CD14-positive monocyte (primary cell): ENCODE results near the gene SERPINA5. TPM values are rescaled to one million over a fixed set of nuclear protein-coding genes. Genes with fewer than 3 reads are reported as not detected.

Experiments
- DNase-seq, 3 donors: peaks; one replicate each; pipeline ENCODE4 v3.0.0-alpha.2; 2011 to 2022
- H2AFZ ChIP-seq: 2 replicates; pipeline ENCODE4 v1.6.0; 2012; ENCODE audit warnings: mild to moderate bottlenecking, low read depth, low read length, inconsistent platforms; ENCODE audit not compliant: insufficient read depth, poor library complexity, severe bottlenecking
- H3K27ac ChIP-seq, 2 donors: 1 replicate in 1 of 2; 2 replicates in 1 of 2; pipeline ENCODE4 v1.5.1; 2012 to 2013; ENCODE audit warnings: low read length in 2 of 2, control low read depth in 1 of 2, inconsistent platforms in 1 of 2, low read depth in 1 of 2, mild to moderate bottlenecking in 1 of 2
- H3K27me3 ChIP-seq, 2 donors: one replicate each; pipeline versions ENCODE4 v1.6.0 to v1.6.1; 2011 to 2013; ENCODE audit warnings: low read length in 2 of 2; ENCODE audit not compliant: control insufficient read depth in 2 of 2, insufficient read depth in 2 of 2
- H3K36me3 ChIP-seq, 2 donors: replicated peaks in 1 of 2; 1 replicate in 1 of 2; 2 replicates in 1 of 2; pipeline versions ENCODE4 v1.5.1 to v1.6.1; 2012 to 2013; ENCODE audit warnings: low read length in 2 of 2, control low read depth in 1 of 2, inconsistent platforms in 1 of 2, mild to moderate bottlenecking in 1 of 2; ENCODE audit not compliant: insufficient read depth in 2 of 2, control insufficient read depth in 1 of 2
- H3K4me1 ChIP-seq, 2 donors: 1 replicate in 1 of 2; 2 replicates in 1 of 2; pipeline versions ENCODE4 v1.5.1 to v1.6.1; 2012 to 2013; ENCODE audit warnings: low read length in 2 of 2, control low read depth in 1 of 2, inconsistent platforms in 1 of 2, mild to moderate bottlenecking in 1 of 2, moderate library complexity in 1 of 2; ENCODE audit not compliant: insufficient read depth in 2 of 2, control insufficient read depth in 1 of 2
- H3K4me2 ChIP-seq: replicated peaks from 2 replicates; pipeline ENCODE3; 2012; ENCODE audit warnings: low read length, moderate library complexity, mild to moderate bottlenecking; ENCODE audit not compliant: poor library complexity, severe bottlenecking; ENCODE audit errors: extremely low read depth
- H3K4me3 ChIP-seq, 3 experiments: fragments of 200-600 bp in 1 of 3; sonication (generic) in 1 of 3; replicated peaks in 1 of 3; 1 replicate in 2 of 3; 2 replicates in 1 of 3; pipeline ENCODE4 v1.5.1; 2011 to 2013; ENCODE audit warnings: low read length in 3 of 3, mild to moderate bottlenecking in 3 of 3, control low read depth in 2 of 3, low read depth in 2 of 3, inconsistent platforms in 1 of 3, moderate library complexity in 1 of 3
- H3K79me2 ChIP-seq: 2 replicates; pipeline ENCODE4 v1.6.0; 2012; ENCODE audit warnings: mild to moderate bottlenecking, control low read depth, inconsistent platforms, low read length, moderate library complexity; ENCODE audit not compliant: insufficient read depth
- H3K9ac ChIP-seq: 2 replicates; pipeline ENCODE4 v1.6.0; 2017; ENCODE audit warnings: low read length, mild to moderate bottlenecking; ENCODE audit not compliant: insufficient read depth, poor library complexity, severe bottlenecking
- H3K9me3 ChIP-seq, 2 donors: replicated peaks in 1 of 2; 1 replicate in 1 of 2; 2 replicates in 1 of 2; pipeline versions ENCODE4 v1.5.1 to v1.6.1; 2012 to 2013; ENCODE audit warnings: low read length in 2 of 2, control low read depth in 1 of 2; ENCODE audit not compliant: control insufficient read depth in 1 of 2, insufficient read depth in 1 of 2
- H4K20me1 ChIP-seq: 2 replicates; pipeline ENCODE4 v1.6.0; 2012; ENCODE audit warnings: mild to moderate bottlenecking, low read length, control low read depth, moderate library complexity; ENCODE audit not compliant: insufficient read depth
- H3K27ac Mint-ChIP-seq, 7 donors: one replicate each; pipeline ENCODE4 v1.8.0; 2020; ENCODE audit warnings: mild to moderate bottlenecking in 7 of 7, mixed read lengths in 7 of 7, moderate library complexity in 6 of 7, inconsistent platforms in 2 of 7
- H3K27me3 Mint-ChIP-seq, 3 donors: one replicate each; pipeline ENCODE4 v1.8.0; 2021 to 2022; ENCODE audit warnings: low read depth in 3 of 3, mild to moderate bottlenecking in 3 of 3, mixed read lengths in 3 of 3, moderate library complexity in 3 of 3, inconsistent platforms in 1 of 3
- H3K36me3 Mint-ChIP-seq, 2 donors: one replicate each; pipeline ENCODE4 v1.8.0; 2020; ENCODE audit warnings: mixed read lengths in 2 of 2, inconsistent platforms in 1 of 2, mild to moderate bottlenecking in 1 of 2
- H3K4me1 Mint-ChIP-seq: one replicate; pipeline ENCODE4 v1.8.0; 2020; ENCODE audit warnings: mild to moderate bottlenecking, mixed read lengths
- H3K4me3 Mint-ChIP-seq, 2 donors: one replicate each; pipeline ENCODE4 v1.8.0; 2020; ENCODE audit warnings: mild to moderate bottlenecking in 2 of 2, mixed read lengths in 2 of 2, moderate library complexity in 1 of 2
- H3K9me3 Mint-ChIP-seq, 7 donors: one replicate each; pipeline ENCODE4 v1.8.0; 2020 to 2022; ENCODE audit warnings: mixed read lengths in 7 of 7, mild to moderate bottlenecking in 6 of 7, moderate library complexity in 6 of 7, inconsistent platforms in 2 of 7
- WGBS: methylation state at CpG from one replicate; pipeline ENCODE4 v1.1.5; 2013; ENCODE audit warnings: missing lambda C conversion rate; ENCODE audit not compliant: insufficient coverage; 5-methylcytosine and 5-hydroxymethylcytosine counted together
- intact Hi-C, 2 donors: fragments of 100-400 bp; cut with micrococcal nuclease; formaldehyde crosslinking; loops; one replicate each; pipeline versions ENCODE4 v1.15.0 to v1.15.1; 2023
- polyA plus RNA-seq, 3 donors: library from polyadenylated mRNA; depleted of rRNA in 1 of 3; unstranded in 2 of 3; stranded (reverse) in 1 of 3; fragments of 300-500 nt in 2 of 3; fragments of >200 nt in 1 of 3; fragmentation: Illumina TruSeq in 2 of 3; gene quantifications; 1 replicate in 2 of 3; 2 replicates in 1 of 3; pipeline ENCODE4 v1.2.3, GENCODE V29; 2012 to 2021
- TF ChIP-seq, protein P1 (sequence below): fragments of 200-600 bp; IDR thresholded peaks from one replicate; pipeline ENCODE4 v1.8.0; 2022; ENCODE audit warnings: antibody characterized with exemption, mild to moderate bottlenecking

Gene SERPINA5
- polyA plus RNA-seq, 3 donors = not detected

DNA sequence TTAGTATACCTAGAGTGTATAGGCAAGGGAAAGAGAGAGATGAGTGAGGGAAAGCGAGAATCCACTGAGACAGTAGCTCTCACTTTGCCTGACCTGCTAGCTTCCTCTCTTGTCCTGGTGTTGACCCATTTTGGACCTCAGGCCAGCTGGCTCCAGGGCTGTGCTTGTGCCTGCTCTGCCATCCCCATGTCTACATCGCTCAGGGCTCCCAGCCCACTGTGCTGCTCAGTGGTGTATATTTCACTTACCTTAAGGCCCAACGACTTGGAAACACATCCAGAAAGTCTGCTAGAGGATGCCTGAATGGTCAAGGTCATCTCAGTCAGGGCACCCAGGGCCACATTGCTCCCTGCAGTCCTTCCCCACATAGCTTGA lies 20.9 kb upstream of the SERPINA5 start:
- Mint-ChIP-seq H3K27me3 (peaks cover 2 to 5% (median 2%) of the 10 kb centered on the region in 3 donors), H3K27ac (no peak overlapping the region), H3K4me3 (no peak overlapping the region), H3K9me3 (peaks cover 6 to 22% (median 16%) of the 10 kb centered on the region in 7 donors), H3K4me1 (no peaks in the 10 kb centered on the region), H3K36me3 (no peaks in the 10 kb centered on the region)
- Histone ChIP-seq H3K27ac (no peak overlapping the region), H3K36me3 (no peaks in the 10 kb centered on the region), H3K4me3 (no peak overlapping the region), H3K9me3 (peaks cover 0 to 11% of the 10 kb centered on the region in 2 donors), H3K79me2 (no peaks in the 10 kb centered on the region), H2AFZ (no peak overlapping the region), H4K20me1 (no peaks in the 10 kb centered on the region), H3K27me3 (no peaks in the 10 kb centered on the region), H3K9ac (no peak overlapping the region), H3K4me2 (no peak overlapping the region), H3K4me1 (no peaks in the 10 kb centered on the region)
- intact Hi-C loops = no loop called here
- WGBS = 71% methylated on average over 2 of the region's 3 CpGs
- TF ChIP-seq, protein P1, sequence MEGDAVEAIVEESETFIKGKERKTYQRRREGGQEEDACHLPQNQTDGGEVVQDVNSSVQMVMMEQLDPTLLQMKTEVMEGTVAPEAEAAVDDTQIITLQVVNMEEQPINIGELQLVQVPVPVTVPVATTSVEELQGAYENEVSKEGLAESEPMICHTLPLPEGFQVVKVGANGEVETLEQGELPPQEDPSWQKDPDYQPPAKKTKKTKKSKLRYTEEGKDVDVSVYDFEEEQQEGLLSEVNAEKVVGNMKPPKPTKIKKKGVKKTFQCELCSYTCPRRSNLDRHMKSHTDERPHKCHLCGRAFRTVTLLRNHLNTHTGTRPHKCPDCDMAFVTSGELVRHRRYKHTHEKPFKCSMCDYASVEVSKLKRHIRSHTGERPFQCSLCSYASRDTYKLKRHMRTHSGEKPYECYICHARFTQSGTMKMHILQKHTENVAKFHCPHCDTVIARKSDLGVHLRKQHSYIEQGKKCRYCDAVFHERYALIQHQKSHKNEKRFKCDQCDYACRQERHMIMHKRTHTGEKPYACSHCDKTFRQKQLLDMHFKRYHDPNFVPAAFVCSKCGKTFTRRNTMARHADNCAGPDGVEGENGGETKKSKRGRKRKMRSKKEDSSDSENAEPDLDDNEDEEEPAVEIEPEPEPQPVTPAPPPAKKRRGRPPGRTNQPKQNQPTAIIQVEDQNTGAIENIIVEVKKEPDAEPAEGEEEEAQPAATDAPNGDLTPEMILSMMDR = no peak
- no peak for DNase-seq

DNA sequence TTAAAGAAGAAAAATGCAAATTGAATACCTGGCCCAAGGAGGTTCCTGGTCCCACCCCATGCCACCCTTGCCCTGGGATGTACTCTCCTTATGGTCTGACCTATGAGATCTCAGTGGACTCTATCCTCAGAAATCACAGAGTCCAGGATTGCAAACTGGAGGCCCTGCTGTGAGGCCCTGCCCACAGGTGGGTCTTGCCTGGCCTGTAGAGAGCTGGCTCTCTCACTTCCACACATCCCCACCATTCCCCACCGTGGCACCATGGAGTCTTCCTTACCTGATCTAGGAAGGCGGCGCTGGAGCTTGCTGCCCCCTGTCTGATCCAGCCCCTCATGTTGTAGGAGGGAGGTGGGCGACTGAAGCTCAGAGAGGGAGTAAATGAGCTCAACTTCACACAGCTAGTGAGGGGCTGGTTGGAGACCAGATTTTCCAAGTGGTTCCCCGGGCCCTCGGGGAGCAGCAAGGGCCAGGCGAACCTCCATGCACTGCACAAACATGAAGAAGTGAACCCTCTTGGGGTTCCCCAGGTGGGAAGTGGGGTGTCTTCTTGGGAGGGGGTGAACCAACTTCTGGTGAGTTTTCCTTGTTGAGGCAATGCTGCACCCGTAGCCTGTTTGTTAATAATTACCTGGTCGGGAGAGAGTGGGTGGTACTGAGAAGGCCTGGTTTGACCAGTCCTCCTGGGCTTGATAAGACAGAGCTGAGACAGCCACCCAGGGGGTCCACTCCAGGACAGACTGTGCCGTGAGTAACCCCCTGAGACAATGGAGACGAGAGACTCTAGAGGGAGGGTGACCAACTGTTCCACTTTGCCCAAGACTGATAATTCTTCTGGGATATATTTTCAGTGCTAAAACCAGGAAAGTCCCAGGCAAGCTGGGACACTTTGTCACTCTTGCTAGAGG lies 20.2 kb upstream of the SERPINA5 start, which contains the start of gene SERPINA4:
TSS of gene SERPINA4 (plus strand) at position 692 of the 905 bp plus-strand sequence. CDS start 2,041 bp downstream, outside the sequence.
- Histone ChIP-seq H4K20me1 (no peaks in the 10 kb centered on the region), H3K4me2 (no peak within 1 kb of the TSS), H3K27me3 (no peaks in the 10 kb centered on the region), H3K27ac (no peak within 1 kb of the TSS), H3K9me3 (peaks cover 0 to 8% of the 10 kb centered on the region in 2 donors), H3K4me1 (no peaks in the 10 kb centered on the region), H3K9ac (no peak within 1 kb of the TSS), H3K36me3 (no peaks in the 10 kb centered on the region), H3K4me3 (no peak within 1 kb of the TSS), H3K79me2 (no peaks in the 10 kb centered on the region), H2AFZ (no peak within 1 kb of the TSS)
- DNase-seq = no peak
- Mint-ChIP-seq H3K4me1 (no peaks in the 10 kb centered on the region), H3K4me3 (no peak within 1 kb of the TSS), H3K9me3 (peaks cover 5 to 17% (median 10%) of the 10 kb centered on the region in 7 donors), H3K27ac (no peak within 1 kb of the TSS), H3K36me3 (no peaks in the 10 kb centered on the region), H3K27me3 (peaks cover 0 to 5% (median 2%) of the 10 kb centered on the region in 3 donors)
- 89% methylated on average over 8 of the region's 11 CpGs for WGBS
- TF ChIP-seq, protein P1 = no peak
- intact Hi-C loops = no loop called here
